Stimulated activated CD8-positive, alpha-beta memory T cell treated with anti-CD3 and anti-CD28 coated beads, Interleukin-2, amount 100 ng/mL, for 48 hours (primary cell): ENCODE results near the gene NPHP4.

Source experiments
- DNase-seq, 2 donors: peaks; one replicate each; pipeline ENCODE4 v3.0.0-alpha.2; 2020; ENCODE audit warnings: low read depth in 2 of 2

NPHP4 gene

GRCh38 chr1:5877683-5878530, 114.3 kb downstream of the NPHP4 start:
- no peak for DNase-seq

GRCh38 chr1:5877001-5877400, 115.2 kb downstream of the NPHP4 start:
- DNase-seq: no peak

- DNase-seq: no peak
Measured at GRCh38 chr1:5876094-5876650, 116.1 kb downstream of the NPHP4 start.

- DNase-seq: no peak
Measured at GRCh38 chr1:5875345-5875910, 116.8 kb downstream of the NPHP4 start.

- DNase-seq: no peak
Measured at GRCh38 chr1:5874416-5875110, 117.7 kb downstream of the NPHP4 start.

GRCh38 chr1:5873556-5873955, 118.7 kb downstream of the NPHP4 start:
- no peak for DNase-seq

GRCh38 chr1:5872886-5873285, 119.3 kb downstream of the NPHP4 start:
- no peak for DNase-seq

GRCh38 chr1:5868931-5869500, 123.2 kb downstream of the NPHP4 start:
- DNase-seq: no peak

- no peak for DNase-seq
Measured at GRCh38 chr1:5865774-5866173, 126.5 kb downstream of the NPHP4 start.

GRCh38 chr1:5865056-5865455, 127.2 kb downstream of the NPHP4 start:
- no peak for DNase-seq

- DNase-seq: no peak
Measured at GRCh38 chr1:5864256-5864655, 128.0 kb downstream of the NPHP4 start.

- no peak for DNase-seq
Measured at GRCh38 chr1:5863238-5863637, 129.0 kb downstream of the NPHP4 start.

- DNase-seq: no peak
Measured at GRCh38 chr1:5861871-5862825, 130.1 kb downstream of the NPHP4 start.

- DNase-seq: no peak
Measured at GRCh38 chr1:5860277-5860676, 131.9 kb downstream of the NPHP4 start.

GRCh38 chr1:5859766-5860165, 132.5 kb downstream of the NPHP4 start:
- DNase-seq: no peak

GRCh38 chr1:5858844-5859407, 133.3 kb downstream of the NPHP4 start:
- no peak for DNase-seq

- DNase-seq: no peak
Measured at GRCh38 chr1:5858246-5858645, 134.0 kb downstream of the NPHP4 start.

- DNase-seq: no peak
Measured at GRCh38 chr1:5857508-5858090, 134.6 kb downstream of the NPHP4 start.

- no peak for DNase-seq
Measured at GRCh38 chr1:5857011-5857410, 135.2 kb downstream of the NPHP4 start.

- no peak for DNase-seq
Measured at GRCh38 chr1:5856246-5856815, 135.9 kb downstream of the NPHP4 start.
